GM21367 (cell line): ENCODE results near the gene DHX38.

ENCODE experiments used
- ATAC-seq: cut with Tn5 transposase; IDR thresholded peaks from one replicate; pipeline ENCODE4 v1.9.1; 2021; ENCODE audit not compliant: unreplicated experiment

The DHX38 gene

DNA sequence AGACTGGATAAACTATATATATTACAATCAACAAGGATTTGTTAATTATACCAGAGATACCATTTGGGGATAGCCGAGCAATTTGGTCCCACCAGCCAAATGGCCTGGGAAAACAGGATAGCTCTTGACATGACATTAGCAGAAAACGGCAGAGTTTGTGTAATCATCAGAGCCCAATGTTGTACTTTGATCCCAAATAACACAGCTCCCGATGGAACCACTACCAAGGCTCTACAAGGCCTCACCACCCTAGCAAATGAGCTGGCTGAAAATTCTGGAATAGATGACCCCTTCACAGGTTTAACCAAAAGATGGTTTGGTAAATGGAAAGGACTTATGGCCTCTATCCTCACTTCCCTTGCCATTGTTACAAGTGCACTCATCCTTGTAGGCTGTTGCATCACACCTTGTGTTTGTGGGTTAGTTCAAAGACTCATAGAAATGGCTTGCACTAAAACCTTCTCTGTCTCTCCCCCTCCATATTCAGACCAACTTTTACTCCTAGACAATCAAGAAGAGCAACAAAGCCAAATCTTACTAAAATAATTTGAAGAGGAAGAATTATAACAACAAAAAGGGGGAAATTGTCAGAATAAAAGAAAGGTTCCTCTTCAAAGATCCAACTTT lies 9.8 kb upstream of the DHX38 start:
- no peak for ATAC-seq

GRCh38 chr16:72084445-72084844 lies 9.2 kb upstream of the DHX38 start:
- no peak for ATAC-seq

DNA sequence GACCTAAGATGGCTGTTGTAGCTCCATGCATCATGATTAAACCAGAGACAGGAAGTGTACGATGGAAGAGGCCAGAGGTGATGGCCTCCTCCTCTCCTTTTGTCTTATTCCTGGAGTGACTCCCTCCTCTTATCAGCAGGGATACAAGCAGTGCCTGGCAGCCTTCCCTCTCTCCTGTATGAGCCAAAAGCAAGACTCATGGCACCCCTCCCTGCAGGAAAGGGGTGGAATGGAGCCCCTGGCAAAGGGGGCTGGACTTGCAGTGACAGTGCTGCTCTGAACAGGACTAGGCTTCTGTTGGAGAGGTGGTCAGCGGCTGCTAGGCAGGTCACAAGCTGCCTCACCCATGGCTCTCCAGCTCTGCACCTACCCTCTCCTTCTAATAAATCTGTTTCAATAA lies 8.6 kb upstream of the DHX38 start:
- no peak for ATAC-seq

DNA sequence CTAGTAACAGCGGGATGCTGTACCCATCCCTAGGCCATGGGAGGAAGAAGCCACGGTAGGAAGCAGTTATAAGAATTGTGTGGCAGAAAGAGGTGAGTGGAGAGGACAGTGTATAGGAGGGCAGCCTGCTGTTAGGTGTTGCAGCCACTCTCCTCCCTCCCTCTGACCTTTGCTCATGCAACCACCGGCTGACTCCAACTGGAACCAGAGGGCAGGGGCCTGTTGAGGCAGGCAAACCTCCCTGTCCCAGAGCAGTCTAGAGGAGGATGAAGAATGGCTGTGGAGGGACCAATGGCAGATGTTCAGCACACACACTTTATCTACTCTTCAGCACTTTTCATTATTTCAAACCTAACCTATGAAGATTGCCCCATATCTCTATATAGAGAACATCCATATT lies 2.4 kb upstream of the DHX38 start:
- no peak for ATAC-seq

GRCh38 chr16:72092832-72093447 lies 707 bp upstream of the DHX38 start:
- no peak for ATAC-seq

DNA sequence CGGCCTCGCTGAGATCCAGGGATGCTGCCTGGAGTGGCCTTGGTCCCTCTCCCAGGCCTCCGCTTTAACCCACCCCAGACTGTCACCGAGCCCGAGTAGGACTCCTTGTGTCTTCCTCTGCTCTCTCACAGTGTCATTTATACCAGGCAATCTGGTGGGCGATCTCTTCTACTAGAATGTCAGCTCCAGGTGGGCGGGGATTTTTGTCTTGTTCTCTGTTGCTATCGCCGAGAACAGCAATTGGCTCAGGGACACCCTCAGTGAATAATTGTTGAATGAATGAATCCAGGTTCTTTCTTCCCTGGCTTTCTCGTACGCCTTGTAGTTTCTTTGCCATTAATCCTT lies 591 bp downstream of the DHX38 start:
- no peak for ATAC-seq

DNA sequence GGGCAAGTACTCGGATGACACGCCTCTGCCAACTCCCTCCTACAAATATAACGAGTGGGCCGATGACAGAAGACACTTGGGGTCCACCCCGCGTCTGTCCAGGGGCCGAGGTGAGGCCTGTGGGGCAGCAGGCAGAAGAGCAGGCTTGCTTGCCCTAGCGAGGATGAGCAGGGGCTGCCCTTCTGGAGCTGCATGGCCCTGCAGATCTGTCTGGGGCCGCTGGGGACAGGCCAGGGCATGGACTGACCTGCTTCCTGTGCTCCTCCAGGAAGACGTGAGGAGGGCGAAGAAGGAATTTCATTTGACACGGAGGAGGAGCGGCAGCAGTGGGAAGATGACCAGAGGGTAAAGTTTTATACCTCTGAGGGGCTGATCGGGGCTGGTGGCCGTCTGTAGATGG lies 5.3 kb downstream of the DHX38 start:
- ATAC-seq: no peak

- peak; percentile 79 for ATAC-seq
These were observed 5.8 kb downstream of the DHX38 start for GRCh38 chr16:72099377-72099818.

- no peak for ATAC-seq
These were observed 7.5 kb downstream of the DHX38 start for GRCh38 chr16:72101195-72101594.

DNA sequence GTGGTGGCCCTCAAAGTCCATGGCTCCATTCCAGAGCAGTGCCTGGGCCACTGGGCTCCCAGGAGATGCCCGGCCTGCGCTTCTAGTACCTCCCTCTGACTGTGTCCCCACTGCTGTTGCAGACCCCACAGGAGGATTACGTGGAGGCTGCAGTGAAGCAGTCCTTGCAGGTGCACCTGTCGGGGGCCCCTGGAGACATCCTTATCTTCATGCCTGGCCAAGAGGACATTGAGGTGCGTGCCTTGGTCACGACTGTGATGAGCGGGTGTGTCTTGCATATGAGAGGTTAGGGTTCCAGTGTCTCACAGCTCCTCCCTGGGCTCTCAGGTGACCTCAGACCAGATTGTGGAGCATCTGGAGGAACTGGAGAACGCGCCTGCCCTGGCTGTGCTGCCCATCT lies 11.3 kb downstream of the DHX38 start:
- ATAC-seq: no peak

DNA sequence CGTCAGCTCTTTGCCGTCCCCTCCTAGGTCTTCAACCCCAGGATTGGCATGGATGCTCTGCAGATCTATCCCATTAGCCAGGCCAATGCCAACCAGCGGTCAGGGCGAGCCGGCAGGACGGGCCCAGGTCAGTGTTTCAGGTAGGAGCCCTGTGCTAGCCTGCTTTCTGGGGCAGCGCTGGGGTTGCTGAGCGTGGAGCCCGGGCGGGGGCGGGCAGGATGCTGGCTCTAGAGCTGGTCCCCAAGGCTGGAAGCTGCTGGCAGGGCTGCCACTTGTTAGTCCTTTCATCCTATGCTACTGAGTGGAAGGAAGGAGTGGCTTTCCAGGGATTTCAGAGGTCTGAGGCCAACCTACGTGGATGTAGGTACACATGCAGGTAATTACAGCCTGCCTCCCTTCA lies 12.3 kb downstream of the DHX38 start:
- no peak for ATAC-seq

DNA sequence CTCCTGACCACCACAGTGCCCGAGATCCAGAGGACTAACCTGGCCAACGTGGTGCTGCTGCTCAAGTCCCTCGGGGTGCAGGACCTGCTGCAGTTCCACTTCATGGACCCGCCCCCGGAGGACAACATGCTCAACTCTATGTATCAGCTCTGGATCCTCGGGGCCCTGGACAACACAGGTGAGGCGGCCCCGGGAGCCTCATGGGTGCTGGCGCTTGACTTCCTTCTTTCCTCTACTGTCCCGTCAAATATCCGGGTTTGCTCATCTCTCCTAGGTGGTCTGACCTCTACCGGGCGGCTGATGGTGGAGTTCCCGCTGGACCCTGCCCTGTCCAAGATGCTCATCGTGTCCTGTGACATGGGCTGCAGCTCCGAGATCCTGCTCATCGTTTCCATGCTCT lies 13.7 kb downstream of the DHX38 start:
- ATAC-seq: no peak

GRCh38 chr16:72108353-72109102 lies 14.9 kb downstream of the DHX38 start:
- ATAC-seq: no peak

DNA sequence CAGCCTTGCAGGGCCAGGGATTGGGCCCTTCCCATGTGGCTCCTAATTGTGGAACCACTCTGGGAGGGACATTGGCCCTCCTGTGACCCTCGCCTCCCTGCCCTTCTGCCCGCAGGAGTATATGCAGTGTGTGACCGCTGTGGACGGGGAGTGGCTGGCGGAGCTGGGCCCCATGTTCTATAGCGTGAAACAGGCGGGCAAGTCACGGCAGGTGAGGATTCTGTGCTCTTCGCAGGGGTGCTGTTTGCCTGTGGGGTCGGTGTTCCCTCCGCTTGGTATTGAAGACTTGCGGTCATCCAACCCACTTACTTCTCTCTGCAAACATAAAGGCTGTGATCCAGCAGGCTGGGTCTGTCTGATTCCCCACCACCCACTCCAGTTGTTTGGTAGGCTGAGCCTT lies 15.7 kb downstream of the DHX38 start:
- no peak for ATAC-seq

DNA sequence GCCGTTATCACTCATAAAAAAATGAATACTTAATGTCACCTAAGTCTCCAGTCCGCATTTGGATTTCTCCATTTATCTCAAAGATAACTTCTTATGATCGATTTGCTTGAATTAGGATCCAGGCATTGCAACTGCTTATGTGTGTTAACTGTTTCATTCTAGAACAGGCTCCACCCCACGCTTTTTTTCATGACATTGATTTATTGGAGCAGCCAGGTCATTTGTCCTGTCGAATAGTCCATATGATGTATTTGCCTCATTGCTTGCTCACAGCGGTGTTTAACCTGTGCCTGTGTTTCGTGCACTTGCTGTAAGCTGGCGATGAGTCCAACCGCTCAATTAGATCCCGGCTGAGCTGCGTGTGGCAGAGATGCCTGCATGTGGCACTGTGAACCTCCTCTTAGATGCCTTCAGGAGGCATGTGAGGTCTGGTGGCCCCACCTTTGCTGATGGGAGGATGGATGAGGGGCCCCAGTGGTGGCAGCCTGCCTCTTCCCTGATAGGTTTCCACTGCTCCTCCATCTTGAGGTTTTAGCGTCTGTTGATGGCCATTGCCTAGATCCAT lies 16.4 kb downstream of the DHX38 start:
- no peak for ATAC-seq

GRCh38 chr16:72110662-72111615 lies 17.3 kb downstream of the DHX38 start:
- ATAC-seq: no peak

DNA sequence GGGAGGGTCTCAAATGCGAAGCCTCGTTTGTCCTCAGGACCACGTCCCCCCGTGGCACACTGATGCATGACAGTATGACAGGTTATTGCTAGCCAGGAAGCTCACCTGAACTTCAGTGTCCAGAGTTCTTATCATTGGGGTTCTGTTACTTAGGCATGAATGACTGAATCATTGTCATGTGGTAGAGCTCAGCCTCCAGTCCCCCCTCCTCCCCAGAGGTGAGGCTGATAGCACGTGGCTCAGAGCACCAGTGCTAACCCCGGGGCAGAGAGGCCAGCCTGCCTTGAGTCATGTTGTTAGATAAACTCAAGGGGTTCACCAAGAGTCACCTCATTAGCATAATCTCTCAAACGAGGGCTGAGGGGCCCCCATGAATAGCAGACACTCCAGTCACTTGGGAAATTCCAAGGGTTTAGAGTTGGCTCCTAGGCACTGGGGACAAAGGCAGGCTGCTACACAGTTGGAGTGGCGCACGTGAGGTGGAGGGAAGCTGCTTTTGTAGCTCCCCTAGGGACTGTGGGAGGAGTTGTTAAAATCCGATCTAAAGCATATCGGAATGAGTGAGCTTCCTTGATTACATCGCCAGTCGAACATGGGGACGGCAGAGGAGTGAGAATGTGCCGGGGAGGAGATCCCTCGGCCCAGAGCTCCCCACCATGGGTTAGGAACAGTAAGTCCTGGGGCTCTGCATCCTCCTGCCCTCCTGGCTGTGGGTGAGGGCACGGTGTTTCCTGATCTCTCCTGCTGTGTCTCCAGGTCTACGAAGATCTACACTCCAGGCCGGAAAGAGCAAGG lies 18.2 kb downstream of the DHX38 start:
- ATAC-seq: no peak

DNA sequence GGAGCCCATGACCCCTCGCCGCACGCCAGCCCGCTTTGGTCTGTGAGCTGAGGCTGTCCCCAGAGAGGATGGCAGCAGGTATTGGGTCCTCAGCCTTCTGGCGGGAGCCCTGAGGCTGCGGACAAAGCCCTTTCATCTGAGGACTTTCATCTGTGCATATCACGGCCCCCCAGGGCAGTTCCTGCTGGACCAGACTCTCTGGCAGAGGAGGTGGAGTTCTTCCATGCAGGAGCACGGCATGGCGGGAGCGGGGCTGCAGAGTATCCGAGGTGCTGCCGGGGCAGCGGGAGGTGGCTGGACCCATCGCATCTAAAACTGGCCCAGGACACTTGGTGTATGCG lies 18.8 kb downstream of the DHX38 start:
- no peak for ATAC-seq

GRCh38 chr16:72112906-72113615 lies 19.4 kb downstream of the DHX38 start:
- ATAC-seq: no peak

DNA sequence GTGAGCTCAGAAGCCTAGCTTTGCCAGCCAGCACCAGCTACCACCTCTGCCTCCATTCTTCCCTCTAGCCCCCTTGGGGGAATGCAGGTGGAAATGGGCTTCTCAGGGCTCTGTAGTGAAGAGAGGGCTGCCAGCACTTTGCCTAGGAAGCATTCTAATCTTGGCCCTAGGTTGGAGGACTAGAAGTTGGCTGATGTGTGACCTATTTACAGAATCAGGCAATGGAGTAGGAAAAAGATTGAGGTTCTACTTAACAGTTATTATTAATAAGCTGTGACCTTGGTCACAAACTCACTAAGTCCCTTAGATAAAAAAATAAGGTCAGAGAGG lies 19.9 kb downstream of the DHX38 start:
- no peak for ATAC-seq
